Sigmoid colon (tissue), 4 donors: ENCODE data around the gene FBXO15.

Experiments used
- POLR2AphosphoS5 ChIP-seq, 4 donors: sonication (generic); formaldehyde crosslinking; IDR thresholded peaks; one replicate each; pipeline ENCODE4 v1.6.1; 2017; ENCODE audit warnings: antibody characterized with exemption in 4 of 4
- TF ChIP-seq, protein P1 (sequence below), 4 experiments: fragments of 450-650 bp in 3 of 4; fragments of 200-600 bp in 1 of 4; IDR thresholded peaks; one replicate each; pipeline ENCODE4 v1.5.1; 2016 to 2019; ENCODE audit warnings: antibody characterized with exemption in 4 of 4, mild to moderate bottlenecking in 3 of 4, moderate library complexity in 2 of 4

DNA sequence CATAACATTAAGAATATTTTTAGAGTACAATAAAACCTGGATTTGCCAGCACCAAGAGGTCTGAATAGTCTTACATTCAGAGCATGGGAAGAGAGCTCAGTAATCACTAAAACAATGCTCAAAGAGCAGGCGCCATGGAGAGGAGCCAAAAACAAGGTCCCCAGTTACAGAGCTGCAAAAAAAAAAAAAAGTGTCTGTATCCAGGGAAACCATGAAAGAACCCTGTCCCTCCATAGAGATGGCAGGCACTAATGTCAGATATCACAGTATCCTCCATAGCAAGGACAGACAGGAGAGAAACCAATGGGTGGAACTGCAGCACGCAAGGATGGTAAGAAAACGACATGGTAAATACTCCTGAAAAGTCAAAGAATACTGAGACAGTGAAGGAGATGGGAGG, 19.5 kb downstream of the FBXO15 start:
- TF ChIP-seq POLR2AphosphoS5 (IDR thresholded peaks at IDR 0.05), result no peak
- TF ChIP-seq, protein P1, sequence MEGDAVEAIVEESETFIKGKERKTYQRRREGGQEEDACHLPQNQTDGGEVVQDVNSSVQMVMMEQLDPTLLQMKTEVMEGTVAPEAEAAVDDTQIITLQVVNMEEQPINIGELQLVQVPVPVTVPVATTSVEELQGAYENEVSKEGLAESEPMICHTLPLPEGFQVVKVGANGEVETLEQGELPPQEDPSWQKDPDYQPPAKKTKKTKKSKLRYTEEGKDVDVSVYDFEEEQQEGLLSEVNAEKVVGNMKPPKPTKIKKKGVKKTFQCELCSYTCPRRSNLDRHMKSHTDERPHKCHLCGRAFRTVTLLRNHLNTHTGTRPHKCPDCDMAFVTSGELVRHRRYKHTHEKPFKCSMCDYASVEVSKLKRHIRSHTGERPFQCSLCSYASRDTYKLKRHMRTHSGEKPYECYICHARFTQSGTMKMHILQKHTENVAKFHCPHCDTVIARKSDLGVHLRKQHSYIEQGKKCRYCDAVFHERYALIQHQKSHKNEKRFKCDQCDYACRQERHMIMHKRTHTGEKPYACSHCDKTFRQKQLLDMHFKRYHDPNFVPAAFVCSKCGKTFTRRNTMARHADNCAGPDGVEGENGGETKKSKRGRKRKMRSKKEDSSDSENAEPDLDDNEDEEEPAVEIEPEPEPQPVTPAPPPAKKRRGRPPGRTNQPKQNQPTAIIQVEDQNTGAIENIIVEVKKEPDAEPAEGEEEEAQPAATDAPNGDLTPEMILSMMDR (IDR thresholded peaks at IDR 0.05), result no peak
